GM21381 (cell line): Measurements from ENCODE around the gene IL1RAPL2.
"Not testable (repeated sequence)": the region's sequence is repeated elsewhere in the genome, so short reads cannot be mapped to it uniquely, and the experiment has no call there.

Experiments
- ATAC-seq: cut with Tn5 transposase; IDR thresholded peaks from one replicate; pipeline ENCODE4 v1.9.1; 2021; ENCODE audit warnings: mild to moderate bottlenecking, moderate library complexity; ENCODE audit not compliant: unreplicated experiment

The IL1RAPL2 gene

GRCh38 chrX:105658136-105658535 is 1092.1 kb downstream of the IL1RAPL2 start:
- ATAC-seq: no peak

GRCh38 chrX:105662248-105662647 is 1096.2 kb downstream of the IL1RAPL2 start:
- ATAC-seq: no peak

GRCh38 chrX:105664243-105664642 is 1098.2 kb downstream of the IL1RAPL2 start:
- no peak for ATAC-seq

GRCh38 chrX:105684288-105684687 is 1118.3 kb downstream of the IL1RAPL2 start:
- ATAC-seq: not testable (repeated sequence)

- ATAC-seq: no peak
Observed at GRCh38 chrX:105694839-105695238, 1128.8 kb downstream of the IL1RAPL2 start.

GRCh38 chrX:105695451-105695850 is 1129.5 kb downstream of the IL1RAPL2 start:
- no peak for ATAC-seq

GRCh38 chrX:105696870-105697269 is 1130.9 kb downstream of the IL1RAPL2 start:
- ATAC-seq: no peak

- ATAC-seq: no peak
Observed at GRCh38 chrX:105697984-105698781, 1132.2 kb downstream of the IL1RAPL2 start.

GRCh38 chrX:105700331-105700730 is 1134.3 kb downstream of the IL1RAPL2 start:
- ATAC-seq: no peak

- ATAC-seq: no peak
Observed at GRCh38 chrX:105701310-105702052, 1135.5 kb downstream of the IL1RAPL2 start.

GRCh38 chrX:105703876-105704275 is 1137.9 kb downstream of the IL1RAPL2 start:
- ATAC-seq: no peak

- no peak for ATAC-seq
Observed at GRCh38 chrX:105706041-105706440, 1140.0 kb downstream of the IL1RAPL2 start.

GRCh38 chrX:105711805-105712204 is 1145.8 kb downstream of the IL1RAPL2 start:
- no peak for ATAC-seq

GRCh38 chrX:105715746-105716145 is 1149.7 kb downstream of the IL1RAPL2 start:
- ATAC-seq: no peak

- ATAC-seq: no peak
Observed at GRCh38 chrX:105723966-105724735, 1158.2 kb downstream of the IL1RAPL2 start.

GRCh38 chrX:105725228-105725627 is 1159.2 kb downstream of the IL1RAPL2 start:
- ATAC-seq: no peak

GRCh38 chrX:105738162-105738561 is 1172.2 kb downstream of the IL1RAPL2 start:
- ATAC-seq: no peak

- no peak for ATAC-seq
Observed at GRCh38 chrX:105744291-105744690, 1178.3 kb downstream of the IL1RAPL2 start.

- ATAC-seq: no peak
Observed at GRCh38 chrX:105744946-105745345, 1178.9 kb downstream of the IL1RAPL2 start.

GRCh38 chrX:105745863-105746262 is 1179.9 kb downstream of the IL1RAPL2 start:
- ATAC-seq: no peak

GRCh38 chrX:105752338-105752956 is 1186.4 kb downstream of the IL1RAPL2 start:
- no peak for ATAC-seq
